ENCODE results near the gene TAF11.

GRCh38 chr6:34865107-34865506 lies 22.7 kb downstream of the TAF11 start:
- TF ChIP-seq POLR2AphosphoS5 (IDR thresholded peaks at IDR 0.05; ENCODE audit: low read depth, low read length) (no peak), TAF1 (IDR thresholded peaks at IDR 0.05; ENCODE audit: borderline replicate concordance, insufficient read depth, low read length) (no peak)
